ENCODE data around the gene TRIM66.

TRIM66 gene

GRCh38 chr11:8567602-8568198 lies 114.8 kb downstream of the TRIM66 start:
- Histone ChIP-seq H3K27me3 (ENCODE audit: insufficient read depth, low read length, poor library complexity, severe bottlenecking) (no peaks in the 10 kb centered on the region), H3K36me3 (ENCODE audit: insufficient read depth, low read length) (no peaks in the 10 kb centered on the region), H3K4me3 (ENCODE audit: low read length, poor library complexity, severe bottlenecking) (no peak overlapping the region), H3K4me2 (ENCODE audit: low read depth, low read length, poor library complexity, severe bottlenecking) (no peak overlapping the region), H2AFZ (ENCODE audit: low read length) (no peak overlapping the region), H3F3A (ENCODE audit: low read depth) (no peaks in the 10 kb centered on the region), H3K9me2 (replicated peaks; ENCODE audit: low read depth, low read length) (no peaks in the 10 kb centered on the region), H3K4me1 (ENCODE audit: insufficient read depth, low read length, poor library complexity, severe bottlenecking) (peaks cover 5% of the 10 kb centered on the region), H3K79me2 (ENCODE audit: insufficient read depth, low read length) (peaks cover 3% of the 10 kb centered on the region; the same call in 1 of the 2 replicates), H3K9me3 (ENCODE audit: insufficient read depth, low read depth, low read length) (no peaks in the 10 kb centered on the region), H3K9ac (ENCODE audit: low read depth, low read length, poor library complexity, severe bottlenecking) (no peak overlapping the region), H4K20me1 (ENCODE audit: insufficient read depth, low read length, poor library complexity, severe bottlenecking) (no peaks in the 10 kb centered on the region)
- TF ChIP-seq CTCF (conservative IDR thresholded peaks at IDR 0.05; ENCODE audit: low read length) (no peak), EZH2phosphoT487 (IDR thresholded peaks at IDR 0.05; ENCODE audit: borderline replicate concordance) (no peak)

- H3K79me2 ChIP-seq (ENCODE audit: insufficient read depth, low read length) = peaks cover 3% of the 10 kb centered on the region; the same call in 1 of the 2 replicates
- H3K9me3 ChIP-seq (ENCODE audit: insufficient read depth, low read depth, low read length) = no peaks in the 10 kb centered on the region
- no peak overlapping the region for H3K4me3 ChIP-seq (ENCODE audit: low read length, poor library complexity, severe bottlenecking)
- no peak overlapping the region for H3K4me2 ChIP-seq (ENCODE audit: low read depth, low read length, poor library complexity, severe bottlenecking)
- no peaks in the 10 kb centered on the region for H3K27me3 ChIP-seq (ENCODE audit: insufficient read depth, low read length, poor library complexity, severe bottlenecking)
- H2AFZ ChIP-seq (ENCODE audit: low read length) = no peak overlapping the region
- no peak overlapping the region for H3K9ac ChIP-seq (ENCODE audit: low read depth, low read length, poor library complexity, severe bottlenecking)
- no peaks in the 10 kb centered on the region for H3K9me2 ChIP-seq (replicated peaks; ENCODE audit: low read depth, low read length)
- H3F3A ChIP-seq (ENCODE audit: low read depth) = no peaks in the 10 kb centered on the region
- H3K4me1 ChIP-seq (ENCODE audit: insufficient read depth, low read length, poor library complexity, severe bottlenecking) = peaks cover 5% of the 10 kb centered on the region
- H4K20me1 ChIP-seq (ENCODE audit: insufficient read depth, low read length, poor library complexity, severe bottlenecking) = no peaks in the 10 kb centered on the region
- H3K36me3 ChIP-seq (ENCODE audit: insufficient read depth, low read length) = no peaks in the 10 kb centered on the region
- no peak for TF ChIP-seq EZH2phosphoT487 (IDR thresholded peaks at IDR 0.05; ENCODE audit: borderline replicate concordance)
- peak; percentile 84 for TF ChIP-seq CTCF (conservative IDR thresholded peaks at IDR 0.05; ENCODE audit: low read length)
Measured at GRCh38 chr11:8566613-8567210, 115.8 kb downstream of the TRIM66 start.

GRCh38 chr11:8564526-8564925 lies 117.9 kb downstream of the TRIM66 start:
- Histone ChIP-seq H3F3A (ENCODE audit: low read depth) (no peaks in the 10 kb centered on the region), H3K9me2 (replicated peaks; ENCODE audit: low read depth, low read length) (no peaks in the 10 kb centered on the region), H3K79me2 (ENCODE audit: insufficient read depth, low read length) (peaks cover 3% of the 10 kb centered on the region; the same call in 1 of the 2 replicates), H3K9ac (ENCODE audit: low read depth, low read length, poor library complexity, severe bottlenecking) (no peak overlapping the region), H3K4me2 (ENCODE audit: low read depth, low read length, poor library complexity, severe bottlenecking) (no peak overlapping the region), H3K27me3 (ENCODE audit: insufficient read depth, low read length, poor library complexity, severe bottlenecking) (no peaks in the 10 kb centered on the region), H3K9me3 (ENCODE audit: insufficient read depth, low read depth, low read length) (no peaks in the 10 kb centered on the region), H3K36me3 (ENCODE audit: insufficient read depth, low read length) (no peaks in the 10 kb centered on the region), H3K4me1 (ENCODE audit: insufficient read depth, low read length, poor library complexity, severe bottlenecking) (peaks cover 5% of the 10 kb centered on the region), H3K4me3 (ENCODE audit: low read length, poor library complexity, severe bottlenecking) (no peak overlapping the region), H2AFZ (ENCODE audit: low read length) (no peak overlapping the region), H4K20me1 (ENCODE audit: insufficient read depth, low read length, poor library complexity, severe bottlenecking) (no peaks in the 10 kb centered on the region)
- TF ChIP-seq CTCF (conservative IDR thresholded peaks at IDR 0.05; ENCODE audit: low read length) (peak; percentile 26), EZH2phosphoT487 (IDR thresholded peaks at IDR 0.05; ENCODE audit: borderline replicate concordance) (no peak)

Data from Loucy (cell line).